HG03064 (cell line): ENCODE measurements around the gene RALGDS.
"Not testable (repeated sequence)": the region's sequence is repeated elsewhere in the genome, so short reads cannot be mapped to it uniquely, and the experiment has no call there.

Experiments used
- ATAC-seq: cut with Tn5 transposase; IDR thresholded peaks from one replicate; pipeline ENCODE4 v1.9.1; 2021; ENCODE audit warnings: low read depth; ENCODE audit not compliant: unreplicated experiment

Gene RALGDS

GRCh38 chr9:133121198-133121914 lies at the start of gene RALGDS:
Gene RALGDS, minus strand, starts transcription at chr9:133121240. Its CDS starts 86 bp downstream, at chr9:133121154.
- ATAC-seq = peak; percentile 50

GRCh38 chr9:133170716-133171115 lies 49.7 kb upstream of the RALGDS start:
- ATAC-seq = no peak

GRCh38 chr9:133169687-133170086 lies 48.6 kb upstream of the RALGDS start:
- not testable (repeated sequence) for ATAC-seq

- no peak for ATAC-seq
Measured at GRCh38 chr9:133169102-133169501, 48.1 kb upstream of the RALGDS start.

- ATAC-seq = no peak
Measured at GRCh38 chr9:133168432-133168831, 47.4 kb upstream of the RALGDS start.

GRCh38 chr9:133167769-133168168 lies 46.7 kb upstream of the RALGDS start:
- no peak for ATAC-seq

GRCh38 chr9:133167096-133167730 lies 46.2 kb upstream of the RALGDS start:
- ATAC-seq = no peak

- ATAC-seq = no peak
Measured at GRCh38 chr9:133166392-133166791, 45.4 kb upstream of the RALGDS start.

GRCh38 chr9:133165452-133165730 lies 44.4 kb upstream of the RALGDS start:
- ATAC-seq = no peak

- no peak for ATAC-seq
Measured at GRCh38 chr9:133164191-133164590, 43.2 kb upstream of the RALGDS start.

GRCh38 chr9:133163504-133164172 lies 42.6 kb upstream of the RALGDS start, which contains the start of gene GBGT1:
Gene GBGT1, minus strand, starts transcription at chr9:133163914. Its CDS starts 1,502 bp downstream, at chr9:133162412.
- ATAC-seq = no peak

GRCh38 chr9:133162861-133163503 lies 41.9 kb upstream of the RALGDS start:
- ATAC-seq = no peak

- ATAC-seq = no peak
Measured at GRCh38 chr9:133161547-133161950, 40.5 kb upstream of the RALGDS start.

- no peak for ATAC-seq
Measured at GRCh38 chr9:133160742-133161546, 39.9 kb upstream of the RALGDS start.

- ATAC-seq = no peak
Measured at GRCh38 chr9:133158695-133159094, 37.7 kb upstream of the RALGDS start.

GRCh38 chr9:133155156-133155555 lies 34.1 kb upstream of the RALGDS start:
- ATAC-seq = no peak

GRCh38 chr9:133154097-133154989 lies 33.3 kb upstream of the RALGDS start:
- ATAC-seq = no peak

GRCh38 chr9:133153227-133154096 lies 32.4 kb upstream of the RALGDS start:
- no peak for ATAC-seq
